Ishikawa (cell line): Measurements from ENCODE around the gene TMEM115.

Source experiments
- CEBPB ChIP-seq: IDR thresholded peaks from 2 replicates; pipeline ENCODE4 v1.6.1; 2012
- CREB1 ChIP-seq: IDR thresholded peaks from 2 replicates; pipeline ENCODE4 v1.6.1; 2012; ENCODE audit warnings: low read depth
- EGR1 ChIP-seq: IDR thresholded peaks from 2 replicates; pipeline ENCODE4 v1.6.1; 2012
- EP300 ChIP-seq: IDR thresholded peaks from 2 replicates; pipeline ENCODE4 v1.6.1; 2012; ENCODE audit warnings: borderline replicate concordance
- FOXM1 ChIP-seq: IDR thresholded peaks from 2 replicates; pipeline ENCODE4 v1.6.1; 2012; ENCODE audit warnings: low read depth, borderline replicate concordance
- NFIC ChIP-seq: IDR thresholded peaks from 2 replicates; pipeline ENCODE4 v1.6.1; 2012
- RAD21 ChIP-seq: IDR thresholded peaks from 2 replicates; pipeline ENCODE4 v1.6.1; 2012; ENCODE audit warnings: low read depth
- TAF1 ChIP-seq: IDR thresholded peaks from 2 replicates; pipeline ENCODE4 v1.6.1; 2012; ENCODE audit warnings: low read depth, mild to moderate bottlenecking
- TCF12 ChIP-seq: IDR thresholded peaks from 2 replicates; pipeline ENCODE4 v1.6.1; 2012; ENCODE audit warnings: low read depth
- TEAD4 ChIP-seq: IDR thresholded peaks from 2 replicates; pipeline ENCODE4 v1.6.1; 2012
- USF1 ChIP-seq: IDR thresholded peaks from 2 replicates; pipeline ENCODE4 v1.6.1; 2012
- YY1 ChIP-seq: IDR thresholded peaks from 2 replicates; pipeline ENCODE4 v1.6.1; 2012; ENCODE audit warnings: low read depth
- ZBTB7A ChIP-seq: IDR thresholded peaks from 2 replicates; pipeline ENCODE4 v1.6.1; 2012; ENCODE audit warnings: low read depth
- TF ChIP-seq, protein P1 (sequence below): IDR thresholded peaks from 2 replicates; pipeline ENCODE4 v1.6.1; 2012; ENCODE audit warnings: low read depth, mild to moderate bottlenecking
- TF ChIP-seq, protein P2 (sequence below): IDR thresholded peaks from 2 replicates; pipeline ENCODE4 v1.6.1; 2012

The TMEM115 gene

GRCh38 chr3:50371133-50371685 lies 11.9 kb upstream of the TMEM115 start:
- TF ChIP-seq, protein P1, sequence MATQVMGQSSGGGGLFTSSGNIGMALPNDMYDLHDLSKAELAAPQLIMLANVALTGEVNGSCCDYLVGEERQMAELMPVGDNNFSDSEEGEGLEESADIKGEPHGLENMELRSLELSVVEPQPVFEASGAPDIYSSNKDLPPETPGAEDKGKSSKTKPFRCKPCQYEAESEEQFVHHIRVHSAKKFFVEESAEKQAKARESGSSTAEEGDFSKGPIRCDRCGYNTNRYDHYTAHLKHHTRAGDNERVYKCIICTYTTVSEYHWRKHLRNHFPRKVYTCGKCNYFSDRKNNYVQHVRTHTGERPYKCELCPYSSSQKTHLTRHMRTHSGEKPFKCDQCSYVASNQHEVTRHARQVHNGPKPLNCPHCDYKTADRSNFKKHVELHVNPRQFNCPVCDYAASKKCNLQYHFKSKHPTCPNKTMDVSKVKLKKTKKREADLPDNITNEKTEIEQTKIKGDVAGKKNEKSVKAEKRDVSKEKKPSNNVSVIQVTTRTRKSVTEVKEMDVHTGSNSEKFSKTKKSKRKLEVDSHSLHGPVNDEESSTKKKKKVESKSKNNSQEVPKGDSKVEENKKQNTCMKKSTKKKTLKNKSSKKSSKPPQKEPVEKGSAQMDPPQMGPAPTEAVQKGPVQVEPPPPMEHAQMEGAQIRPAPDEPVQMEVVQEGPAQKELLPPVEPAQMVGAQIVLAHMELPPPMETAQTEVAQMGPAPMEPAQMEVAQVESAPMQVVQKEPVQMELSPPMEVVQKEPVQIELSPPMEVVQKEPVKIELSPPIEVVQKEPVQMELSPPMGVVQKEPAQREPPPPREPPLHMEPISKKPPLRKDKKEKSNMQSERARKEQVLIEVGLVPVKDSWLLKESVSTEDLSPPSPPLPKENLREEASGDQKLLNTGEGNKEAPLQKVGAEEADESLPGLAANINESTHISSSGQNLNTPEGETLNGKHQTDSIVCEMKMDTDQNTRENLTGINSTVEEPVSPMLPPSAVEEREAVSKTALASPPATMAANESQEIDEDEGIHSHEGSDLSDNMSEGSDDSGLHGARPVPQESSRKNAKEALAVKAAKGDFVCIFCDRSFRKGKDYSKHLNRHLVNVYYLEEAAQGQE = no peak
- TF ChIP-seq USF1 (no peak), FOXM1 (no peak), CEBPB (no peak), TAF1 (no peak)

GRCh38 chr3:50370594-50370993 lies 11.3 kb upstream of the TMEM115 start:
- TF ChIP-seq EGR1 (no peak), YY1 (no peak), RAD21 (peak; percentile 64)

DNA sequence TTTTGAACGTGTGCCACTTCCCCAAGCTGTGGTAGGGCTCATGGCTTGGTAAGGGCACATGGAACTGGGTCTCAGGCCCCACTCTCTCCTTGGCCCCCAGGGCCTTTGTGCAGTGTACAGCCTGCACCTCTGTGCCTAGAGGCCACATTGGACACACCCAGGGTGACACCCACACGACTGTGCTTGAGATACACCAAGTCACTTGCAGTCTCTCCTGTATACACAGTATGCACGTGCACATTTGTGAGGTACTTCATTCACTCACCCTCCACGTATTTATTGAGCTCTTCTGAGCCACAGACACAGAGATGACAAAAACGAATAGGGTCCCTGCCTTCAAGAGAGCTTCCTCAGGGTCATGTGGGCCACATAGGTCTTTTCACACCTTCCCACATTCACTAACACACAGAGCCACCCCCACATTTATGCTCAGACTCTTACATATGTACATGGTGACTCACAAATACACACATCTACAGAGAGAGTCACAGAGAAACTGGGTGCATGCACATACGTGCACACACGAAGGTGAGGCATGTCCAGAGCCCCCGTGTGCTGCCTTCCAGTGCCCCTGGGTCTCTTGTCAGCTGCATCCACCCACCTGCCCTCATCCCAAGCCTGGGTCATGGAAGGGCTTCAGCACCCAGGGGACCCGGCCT lies 9.8 kb upstream of the TMEM115 start:
- TF ChIP-seq EP300 (no peak), TAF1 (no peak), TCF12 (no peak), EGR1 (no peak), FOXM1 (no peak), NFIC (no peak)
- TF ChIP-seq, protein P2, sequence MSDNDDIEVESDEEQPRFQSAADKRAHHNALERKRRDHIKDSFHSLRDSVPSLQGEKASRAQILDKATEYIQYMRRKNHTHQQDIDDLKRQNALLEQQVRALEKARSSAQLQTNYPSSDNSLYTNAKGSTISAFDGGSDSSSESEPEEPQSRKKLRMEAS = no peak
- TF ChIP-seq, protein P1 = no peak

DNA sequence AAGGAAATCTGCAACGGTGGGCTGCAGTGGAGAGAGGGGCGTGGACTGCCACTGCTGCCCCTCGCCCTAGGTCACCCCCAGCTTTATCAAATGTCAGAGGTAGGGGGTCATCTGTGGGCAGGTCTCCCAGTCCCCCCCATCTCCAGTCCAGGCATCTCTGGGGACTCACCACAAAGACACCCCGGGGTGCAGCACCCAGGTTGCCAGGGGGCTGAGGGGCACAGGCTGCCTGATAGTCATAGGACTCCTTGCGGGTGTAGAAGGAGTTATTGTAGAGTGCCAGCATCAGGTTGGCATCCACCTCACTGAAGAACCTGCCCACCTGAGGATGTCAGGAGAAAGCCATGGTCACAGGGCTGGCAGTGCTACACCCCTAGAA lies 6.5 kb upstream of the TMEM115 start:
- TF ChIP-seq NFIC (no peak), CREB1 (no peak), FOXM1 (no peak), TCF12 (no peak), CEBPB (no peak), TAF1 (no peak), EP300 (no peak), TEAD4 (no peak), EGR1 (no peak), USF1 (no peak), RAD21 (no peak), YY1 (no peak), ZBTB7A (no peak)
- TF ChIP-seq, protein P1 = no peak
- TF ChIP-seq, protein P2 = no peak

DNA sequence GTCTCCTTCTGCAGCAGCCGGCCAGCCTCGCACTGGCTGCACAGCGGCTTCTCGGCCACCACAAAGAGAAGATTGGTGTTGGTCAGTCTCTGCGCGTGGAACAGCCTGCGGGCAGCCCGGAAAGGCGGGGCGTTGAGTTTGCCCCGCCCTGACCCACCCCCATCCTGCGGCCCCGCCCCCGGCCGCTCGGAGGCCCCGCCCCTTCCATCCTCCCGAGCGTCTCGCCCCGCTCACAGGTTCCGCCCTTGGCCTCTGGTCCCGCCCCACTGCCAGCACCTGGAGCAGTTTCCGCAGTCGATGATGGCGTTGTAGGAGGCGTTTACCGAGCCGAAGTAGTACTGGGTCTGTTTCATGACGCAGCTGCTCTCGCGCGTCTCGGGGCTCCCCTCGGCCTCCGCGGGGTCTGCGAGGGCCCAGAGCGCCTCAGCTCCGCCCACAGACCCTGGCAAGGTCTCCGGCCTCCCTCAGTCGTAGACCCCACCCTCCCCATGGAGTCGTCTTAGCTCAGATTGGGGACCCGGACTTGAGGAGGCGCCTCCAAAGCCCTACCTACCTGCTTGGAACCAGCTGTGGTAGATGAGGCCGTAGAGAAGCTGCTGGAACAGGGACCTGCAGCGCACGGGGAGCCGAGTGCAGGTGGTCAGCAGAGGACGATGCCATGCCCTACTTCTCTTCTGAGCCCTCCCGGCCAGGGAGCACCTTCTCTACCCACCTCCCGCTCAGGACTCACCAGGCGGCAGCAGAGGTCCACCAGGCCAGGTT lies 5.9 kb upstream of the TMEM115 start:
- TF ChIP-seq RAD21 (peak; percentile 28; the same call in 1 of the 2 replicates), TCF12 (no peak), CREB1 (0 out of 2 replicates have a peak, but pooled peaks have one; percentile 3), TAF1 (no peak; the same call in none of the 2 replicates)
- TF ChIP-seq, protein P2 = peak; percentile 55; the same call in 1 of the 2 replicates
